Measurements from ENCODE around the gene MYLK.

- TF ChIP-seq CTCF (conservative IDR thresholded peaks at IDR 0.05; ENCODE audit: low read length) (no peak), EZH2phosphoT487 (IDR thresholded peaks at IDR 0.05; ENCODE audit: borderline replicate concordance) (no peak)
Measured at GRCh38 chr3:123743121-123743520, 141.0 kb downstream of the MYLK start.

Data from Loucy (cell line).